MM.1S (cell line): Measurements from ENCODE around the gene WDR73.

Experiments used
- DNase-seq: peaks from one replicate; pipeline ENCODE4 v3.0.0-alpha.2; 2015
- H2AFZ ChIP-seq: fragments of 300-600 bp; sonication (generic); 2 replicates; pipeline ENCODE4 v1.6.0; 2016; ENCODE audit warnings: antibody characterized with exemption, low read length
- H3F3A ChIP-seq: fragments of 300-600 bp; sonication (generic); 2 replicates; pipeline ENCODE4 v1.6.1; 2016; ENCODE audit warnings: mild to moderate bottlenecking, antibody characterized with exemption, low read length, moderate library complexity, mixed read lengths; ENCODE audit not compliant: insufficient read depth
- H3K27ac ChIP-seq: fragments of 300-600 bp; sonication (generic); 2 replicates; pipeline ENCODE4 v1.5.1; 2016; ENCODE audit warnings: mild to moderate bottlenecking, low read length
- H3K27me3 ChIP-seq: fragments of 300-600 bp; sonication (generic); replicated peaks from 2 replicates; pipeline ENCODE4 v1.6.0; 2016; ENCODE audit warnings: low read length; ENCODE audit not compliant: insufficient read depth
- H3K36me3 ChIP-seq: fragments of 300-600 bp; sonication (generic); replicated peaks from 2 replicates; pipeline ENCODE4 v1.6.1; 2016; ENCODE audit warnings: mild to moderate bottlenecking, low read length, mixed read lengths; ENCODE audit not compliant: insufficient read depth
- H3K4me1 ChIP-seq: fragments of 300-600 bp; sonication (generic); 2 replicates; pipeline ENCODE4 v1.6.1; 2016; ENCODE audit warnings: low read length, mixed read lengths
- H3K4me2 ChIP-seq: fragments of 300-600 bp; sonication (generic); 2 replicates; pipeline ENCODE4 v1.6.0; 2016; ENCODE audit warnings: low read depth, low read length
- H3K4me3 ChIP-seq: fragments of 300-600 bp; sonication (generic); 2 replicates; pipeline ENCODE4 v1.5.1; 2016; ENCODE audit warnings: low read length, mixed read lengths
- H3K79me2 ChIP-seq: fragments of 300-600 bp; sonication (generic); 2 replicates; pipeline ENCODE4 v1.6.1; 2016; ENCODE audit warnings: mixed run types, low read length, mixed read lengths
- H3K9ac ChIP-seq: fragments of 300-600 bp; sonication (generic); 2 replicates; pipeline ENCODE4 v1.6.1; 2016; ENCODE audit warnings: low read length, mixed read lengths
- H3K9me2 ChIP-seq: fragments of 300-600 bp; sonication (generic); replicated peaks from 2 replicates; pipeline ENCODE4 v1.6.1; 2016; ENCODE audit warnings: mild to moderate bottlenecking, low read length, mixed read lengths; ENCODE audit not compliant: insufficient read depth
- H3K9me3 ChIP-seq: fragments of 300-600 bp; sonication (generic); replicated peaks from 2 replicates; pipeline ENCODE4 v1.6.1; 2016; ENCODE audit warnings: mild to moderate bottlenecking, low read length, mixed read lengths; ENCODE audit not compliant: insufficient read depth
- H4K20me1 ChIP-seq: fragments of 300-600 bp; sonication (generic); 2 replicates; pipeline ENCODE4 v1.6.1; 2016; ENCODE audit warnings: mild to moderate bottlenecking, low read length, moderate library complexity, mixed read lengths; ENCODE audit not compliant: insufficient read depth
- EZH2 ChIP-seq: fragments of 300-600 bp; sonication (generic); optimal IDR thresholded peaks from 2 replicates; pipeline ENCODE3; 2017; ENCODE audit warnings: low read depth, mild to moderate bottlenecking, antibody characterized with exemption, low read length, mixed read lengths
- EZH2phosphoT487 ChIP-seq: fragments of 300-600 bp; sonication (generic); IDR thresholded peaks from 2 replicates; pipeline ENCODE4 v1.6.1; 2018; ENCODE audit warnings: antibody characterized with exemption, low read length
- TF ChIP-seq, protein P1 (sequence below): fragments of 300-600 bp; sonication (generic); IDR thresholded peaks from 2 replicates; pipeline ENCODE4 v1.5.1; 2016; ENCODE audit warnings: antibody characterized with exemption, low read length, mixed read lengths

Gene WDR73

DNA sequence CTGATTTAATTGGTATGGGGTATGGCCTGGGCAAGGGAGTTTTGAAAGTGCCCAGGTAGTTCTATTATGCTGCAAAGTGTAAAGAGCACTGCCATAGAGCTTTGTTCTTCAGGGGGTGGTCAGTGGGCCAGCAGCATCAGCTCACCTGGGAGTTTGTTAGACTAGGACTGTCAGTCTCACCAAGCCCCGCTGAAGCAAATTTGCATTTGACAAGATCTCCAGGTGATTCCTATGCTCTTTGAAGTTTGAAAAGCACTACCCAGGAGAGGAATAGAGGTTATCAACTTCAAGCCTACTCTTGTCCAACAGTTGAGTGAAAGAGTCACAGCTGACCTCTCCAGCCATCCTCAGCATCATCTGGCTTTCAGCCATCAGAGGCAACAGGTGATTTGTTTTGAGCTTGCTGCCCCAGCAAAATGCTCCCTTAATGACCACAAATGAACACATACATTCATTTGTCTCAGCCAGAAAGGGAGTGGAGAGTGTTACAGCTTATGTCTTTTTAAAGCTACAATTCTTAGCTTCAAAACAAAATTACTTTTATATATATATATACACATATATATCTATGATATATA lies 45.3 kb downstream of the WDR73 start:
- Histone ChIP-seq H4K20me1 (no peaks in the 10 kb centered on the region), H3K9me2 (no peaks in the 10 kb centered on the region), H3K9me3 (no peaks in the 10 kb centered on the region), H3K79me2 (no peaks in the 10 kb centered on the region), H2AFZ (no peak overlapping the region), H3K4me1 (no peaks in the 10 kb centered on the region), H3K36me3 (no peaks in the 10 kb centered on the region), H3K4me3 (no peak overlapping the region), H3F3A (no peaks in the 10 kb centered on the region), H3K9ac (no peak overlapping the region), H3K4me2 (no peak overlapping the region), H3K27me3 (no peaks in the 10 kb centered on the region), H3K27ac (no peak overlapping the region)
- no peak for DNase-seq
- no peak for TF ChIP-seq EZH2phosphoT487
- TF ChIP-seq, protein P1, sequence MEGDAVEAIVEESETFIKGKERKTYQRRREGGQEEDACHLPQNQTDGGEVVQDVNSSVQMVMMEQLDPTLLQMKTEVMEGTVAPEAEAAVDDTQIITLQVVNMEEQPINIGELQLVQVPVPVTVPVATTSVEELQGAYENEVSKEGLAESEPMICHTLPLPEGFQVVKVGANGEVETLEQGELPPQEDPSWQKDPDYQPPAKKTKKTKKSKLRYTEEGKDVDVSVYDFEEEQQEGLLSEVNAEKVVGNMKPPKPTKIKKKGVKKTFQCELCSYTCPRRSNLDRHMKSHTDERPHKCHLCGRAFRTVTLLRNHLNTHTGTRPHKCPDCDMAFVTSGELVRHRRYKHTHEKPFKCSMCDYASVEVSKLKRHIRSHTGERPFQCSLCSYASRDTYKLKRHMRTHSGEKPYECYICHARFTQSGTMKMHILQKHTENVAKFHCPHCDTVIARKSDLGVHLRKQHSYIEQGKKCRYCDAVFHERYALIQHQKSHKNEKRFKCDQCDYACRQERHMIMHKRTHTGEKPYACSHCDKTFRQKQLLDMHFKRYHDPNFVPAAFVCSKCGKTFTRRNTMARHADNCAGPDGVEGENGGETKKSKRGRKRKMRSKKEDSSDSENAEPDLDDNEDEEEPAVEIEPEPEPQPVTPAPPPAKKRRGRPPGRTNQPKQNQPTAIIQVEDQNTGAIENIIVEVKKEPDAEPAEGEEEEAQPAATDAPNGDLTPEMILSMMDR, result no peak
- TF ChIP-seq EZH2, result no peak

DNA sequence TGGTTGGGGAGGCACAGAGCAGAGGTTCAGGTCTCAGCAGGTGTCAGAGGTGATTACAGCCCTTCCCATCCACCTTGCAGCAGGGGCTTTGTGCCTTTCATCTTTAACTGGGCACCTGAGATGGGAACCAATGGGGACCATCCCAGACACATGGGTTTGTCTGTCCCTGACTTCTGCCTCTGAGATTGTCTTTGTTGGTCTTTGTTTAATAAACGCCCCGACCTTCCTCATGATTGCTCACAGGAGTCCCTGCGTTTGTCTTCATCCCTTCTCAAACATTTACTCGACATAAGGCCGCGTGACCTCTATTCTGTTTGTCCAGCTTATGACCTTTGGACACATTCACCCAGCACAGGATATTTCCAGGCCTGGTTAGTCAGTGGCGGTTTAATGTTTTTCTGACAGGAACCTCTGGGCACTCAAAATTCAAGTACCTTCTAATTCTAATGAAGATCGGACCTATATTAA lies 47.4 kb downstream of the WDR73 start:
- Histone ChIP-seq H3K9ac (no peak overlapping the region), H3K4me1 (no peaks in the 10 kb centered on the region), H3K9me3 (no peaks in the 10 kb centered on the region), H3K4me2 (no peak overlapping the region), H3K9me2 (no peaks in the 10 kb centered on the region), H4K20me1 (no peaks in the 10 kb centered on the region), H3K27ac (no peak overlapping the region), H3F3A (no peaks in the 10 kb centered on the region), H3K4me3 (no peak overlapping the region), H2AFZ (no peak overlapping the region), H3K79me2 (no peaks in the 10 kb centered on the region), H3K36me3 (no peaks in the 10 kb centered on the region), H3K27me3 (no peaks in the 10 kb centered on the region)
- no peak for DNase-seq
- TF ChIP-seq EZH2, result no peak
- TF ChIP-seq, protein P1, result no peak
- no peak for TF ChIP-seq EZH2phosphoT487

DNA sequence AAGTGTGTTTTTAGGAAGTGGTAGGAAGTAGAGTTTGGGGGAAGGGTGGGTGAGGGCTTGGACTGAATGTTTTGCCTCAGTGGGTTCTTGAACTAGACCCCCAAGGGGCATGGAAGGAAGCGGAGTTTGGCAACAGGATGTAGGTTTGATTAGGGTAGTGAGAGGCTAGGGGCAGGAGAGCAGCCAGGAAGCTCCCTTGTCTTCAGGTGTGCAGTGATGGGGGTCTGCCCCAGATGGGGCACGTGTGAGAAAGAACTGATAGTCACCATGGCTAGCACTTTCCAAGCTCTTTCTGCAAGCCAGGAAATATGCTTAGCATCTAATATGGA lies 48.6 kb downstream of the WDR73 start:
- Histone ChIP-seq H3K9me2 (no peaks in the 10 kb centered on the region), H3K9ac (no peak overlapping the region), H3F3A (no peaks in the 10 kb centered on the region), H2AFZ (no peak overlapping the region), H3K27me3 (no peaks in the 10 kb centered on the region), H3K9me3 (no peaks in the 10 kb centered on the region), H3K79me2 (no peaks in the 10 kb centered on the region), H3K4me3 (no peak overlapping the region), H3K27ac (no peak overlapping the region), H3K4me2 (no peak overlapping the region), H3K36me3 (no peaks in the 10 kb centered on the region), H3K4me1 (0 out of 2 replicates have a peak, but pooled peaks cover 3% of the 10 kb centered on the region), H4K20me1 (no peaks in the 10 kb centered on the region)
- DNase-seq, result no peak
- TF ChIP-seq EZH2phosphoT487 (no peak), EZH2 (no peak)
- TF ChIP-seq, protein P1, result no peak
